ENCODE data around the gene C9orf50.

The C9orf50 gene

DNA sequence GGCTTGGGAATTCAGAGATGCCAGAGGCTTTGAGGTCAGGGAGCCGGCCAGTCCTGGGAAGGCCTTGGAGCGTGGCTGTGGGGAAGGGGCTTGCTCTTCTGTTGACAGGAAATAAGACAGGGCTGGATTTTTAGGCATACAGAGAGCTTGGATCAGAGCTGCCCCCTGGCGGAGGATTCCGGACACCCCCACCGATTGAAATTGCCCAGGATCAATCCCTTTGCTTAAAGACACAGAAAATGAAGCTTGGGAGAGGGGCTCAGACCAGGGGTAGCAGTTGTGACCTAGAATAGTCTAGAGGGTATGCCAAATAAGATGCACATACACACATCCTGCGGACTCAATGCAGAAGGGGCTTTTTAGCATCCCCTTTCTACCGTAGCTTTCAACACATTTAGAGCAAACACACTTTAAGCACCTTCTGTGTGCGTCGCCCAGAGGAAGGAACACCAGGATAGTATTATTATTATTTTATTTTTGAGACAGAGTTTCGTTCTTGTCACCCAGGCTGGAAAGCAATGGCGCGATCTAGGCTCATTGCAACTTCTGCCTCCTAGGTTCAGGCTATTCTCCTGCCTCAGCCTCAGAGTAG is 3.4 kb upstream of the C9orf50 start:
- no peaks in the 10 kb centered on the region for H3K27me3 ChIP-seq (ENCODE audit: low read length)
- no peak overlapping the region for H2AFZ ChIP-seq (ENCODE audit: low read depth, low read length, severe bottlenecking)
- no peaks in the 10 kb centered on the region for H3K9me2 ChIP-seq (replicated peaks; ENCODE audit: insufficient read depth, low read length)
- H3K9me3 ChIP-seq (ENCODE audit: insufficient read depth, low read length): no peaks in the 10 kb centered on the region
- H3K79me2 ChIP-seq (ENCODE audit: insufficient read depth, low read length): peaks cover 32% of the 10 kb centered on the region
- peaks cover 11% of the 10 kb centered on the region; the same call in 1 of the 2 replicates for H4K20me1 ChIP-seq (ENCODE audit: low read depth, low read length)
- no peak for TF ChIP-seq EZH2phosphoT487 (conservative IDR thresholded peaks at IDR 0.05; ENCODE audit: low read length)
- TF ChIP-seq, protein P1, sequence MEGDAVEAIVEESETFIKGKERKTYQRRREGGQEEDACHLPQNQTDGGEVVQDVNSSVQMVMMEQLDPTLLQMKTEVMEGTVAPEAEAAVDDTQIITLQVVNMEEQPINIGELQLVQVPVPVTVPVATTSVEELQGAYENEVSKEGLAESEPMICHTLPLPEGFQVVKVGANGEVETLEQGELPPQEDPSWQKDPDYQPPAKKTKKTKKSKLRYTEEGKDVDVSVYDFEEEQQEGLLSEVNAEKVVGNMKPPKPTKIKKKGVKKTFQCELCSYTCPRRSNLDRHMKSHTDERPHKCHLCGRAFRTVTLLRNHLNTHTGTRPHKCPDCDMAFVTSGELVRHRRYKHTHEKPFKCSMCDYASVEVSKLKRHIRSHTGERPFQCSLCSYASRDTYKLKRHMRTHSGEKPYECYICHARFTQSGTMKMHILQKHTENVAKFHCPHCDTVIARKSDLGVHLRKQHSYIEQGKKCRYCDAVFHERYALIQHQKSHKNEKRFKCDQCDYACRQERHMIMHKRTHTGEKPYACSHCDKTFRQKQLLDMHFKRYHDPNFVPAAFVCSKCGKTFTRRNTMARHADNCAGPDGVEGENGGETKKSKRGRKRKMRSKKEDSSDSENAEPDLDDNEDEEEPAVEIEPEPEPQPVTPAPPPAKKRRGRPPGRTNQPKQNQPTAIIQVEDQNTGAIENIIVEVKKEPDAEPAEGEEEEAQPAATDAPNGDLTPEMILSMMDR (IDR thresholded peaks at IDR 0.05; ENCODE audit: insufficient read depth, low read length, poor library complexity, severe bottlenecking): peak; percentile 68
- H3K4me2 ChIP-seq (ENCODE audit: low read depth, low read length, poor library complexity, severe bottlenecking): no peak overlapping the region
- no peak overlapping the region for H3K4me3 ChIP-seq (ENCODE audit: insufficient read depth, low read length, poor library complexity, severe bottlenecking)
- H3K27ac ChIP-seq (ENCODE audit: low read depth, low read length): no peak overlapping the region
- H3K9ac ChIP-seq (ENCODE audit: low read length): no peak overlapping the region
- H3K36me3 ChIP-seq (ENCODE audit: low read length): no peaks in the 10 kb centered on the region
- peaks cover 5% of the 10 kb centered on the region; the same call in 1 of the 2 replicates for H3F3A ChIP-seq (ENCODE audit: insufficient read depth)

DNA sequence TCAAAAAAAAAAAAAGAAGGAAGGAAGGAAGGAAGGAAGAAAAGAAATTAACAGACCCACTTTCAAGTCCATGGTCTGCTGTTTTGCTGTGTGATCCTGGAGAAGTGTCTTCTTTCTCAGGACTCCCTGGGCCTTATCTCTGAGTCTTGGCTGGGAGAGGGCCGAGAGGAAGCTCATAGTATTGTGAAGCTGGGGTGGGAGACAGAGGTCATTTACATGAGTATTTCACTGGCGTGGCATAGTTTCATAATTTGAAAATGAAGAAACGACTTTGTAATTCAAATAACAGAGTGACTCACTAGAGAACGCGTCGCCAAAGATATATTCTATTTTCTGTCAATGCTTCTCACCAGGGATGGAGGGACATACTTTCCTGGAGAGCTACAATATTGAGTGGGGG is 2.4 kb upstream of the C9orf50 start:
- no peaks in the 10 kb centered on the region for H3K27me3 ChIP-seq (ENCODE audit: low read length)
- no peak overlapping the region for H3K4me2 ChIP-seq (ENCODE audit: low read depth, low read length, poor library complexity, severe bottlenecking)
- H3K27ac ChIP-seq (ENCODE audit: low read depth, low read length): no peak overlapping the region
- H3K9me2 ChIP-seq (replicated peaks; ENCODE audit: insufficient read depth, low read length): no peaks in the 10 kb centered on the region
- H3K4me3 ChIP-seq (ENCODE audit: insufficient read depth, low read length, poor library complexity, severe bottlenecking): no peak overlapping the region
- H4K20me1 ChIP-seq (ENCODE audit: low read depth, low read length): peaks cover 8% of the 10 kb centered on the region; the same call in 1 of the 2 replicates
- H3F3A ChIP-seq (ENCODE audit: insufficient read depth): peaks cover 5% of the 10 kb centered on the region; the same call in 1 of the 2 replicates
- H3K36me3 ChIP-seq (ENCODE audit: low read length): no peaks in the 10 kb centered on the region
- TF ChIP-seq, protein P1 (IDR thresholded peaks at IDR 0.05; ENCODE audit: insufficient read depth, low read length, poor library complexity, severe bottlenecking): no peak
- TF ChIP-seq EZH2phosphoT487 (conservative IDR thresholded peaks at IDR 0.05; ENCODE audit: low read length): no peak
- no peaks in the 10 kb centered on the region for H3K9me3 ChIP-seq (ENCODE audit: insufficient read depth, low read length)
- peaks cover 23% of the 10 kb centered on the region for H3K79me2 ChIP-seq (ENCODE audit: insufficient read depth, low read length)
- no peak overlapping the region for H2AFZ ChIP-seq (ENCODE audit: low read depth, low read length, severe bottlenecking)
- H3K9ac ChIP-seq (ENCODE audit: low read length): no peak overlapping the region

DNA sequence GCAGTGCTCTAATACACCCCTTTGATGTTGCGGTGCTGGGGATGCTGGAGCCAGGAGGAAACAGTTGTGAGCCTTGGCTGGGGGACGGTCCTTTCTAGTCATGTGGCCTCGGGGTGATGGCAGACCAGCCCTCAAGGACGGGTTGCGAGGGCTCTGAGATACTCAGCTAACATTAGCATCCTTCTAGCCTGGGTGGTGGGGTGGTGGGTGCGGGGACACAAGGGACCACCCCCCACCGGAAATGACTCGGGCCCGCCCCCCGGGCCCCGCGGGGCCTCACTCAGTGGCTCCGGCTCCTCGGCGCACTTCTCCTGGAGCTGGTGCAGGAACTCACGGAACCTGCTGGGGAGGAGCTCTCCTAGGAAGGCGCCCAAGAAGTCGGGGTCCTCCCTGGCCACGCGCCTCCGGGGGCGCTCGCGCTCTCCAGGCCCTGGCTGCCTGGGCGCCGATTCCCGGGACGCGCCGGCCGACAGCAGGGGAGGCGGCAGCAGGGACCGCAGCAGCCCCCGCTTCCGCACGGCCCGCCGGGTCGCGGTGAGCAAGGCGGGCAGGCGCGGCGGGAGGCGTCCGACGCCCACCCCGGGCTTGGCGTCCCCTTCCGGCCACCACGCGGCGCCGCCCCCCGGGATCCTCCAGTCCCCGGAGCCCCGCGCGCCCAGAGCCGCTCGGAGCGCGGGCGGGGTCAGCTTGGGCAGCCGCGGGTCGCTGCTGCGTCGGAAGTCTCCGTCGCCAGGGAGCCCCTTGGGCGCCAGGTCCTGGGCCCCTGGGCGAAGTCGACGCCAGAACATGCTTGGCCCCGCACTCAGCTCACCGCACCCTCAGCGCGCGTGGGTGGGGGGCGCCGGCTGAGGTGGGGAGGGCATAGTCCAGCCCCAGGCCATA is 873 bp downstream of the C9orf50 start:
- Histone ChIP-seq H3K9me3 (ENCODE audit: insufficient read depth, low read length) (no peaks in the 10 kb centered on the region), H3K9ac (ENCODE audit: low read length) (no peak overlapping the region), H4K20me1 (ENCODE audit: low read depth, low read length) (no peaks in the 10 kb centered on the region), H3K9me2 (replicated peaks; ENCODE audit: insufficient read depth, low read length) (no peaks in the 10 kb centered on the region), H3K27me3 (ENCODE audit: low read length) (no peaks in the 10 kb centered on the region), H3K4me2 (ENCODE audit: low read depth, low read length, poor library complexity, severe bottlenecking) (no peak overlapping the region), H3K79me2 (ENCODE audit: insufficient read depth, low read length) (no peaks in the 10 kb centered on the region), H2AFZ (ENCODE audit: low read depth, low read length, severe bottlenecking) (no peak overlapping the region), H3K4me3 (ENCODE audit: insufficient read depth, low read length, poor library complexity, severe bottlenecking) (no peak overlapping the region), H3K36me3 (ENCODE audit: low read length) (no peaks in the 10 kb centered on the region), H3K27ac (ENCODE audit: low read depth, low read length) (no peak overlapping the region), H3F3A (ENCODE audit: insufficient read depth) (peaks cover 4% of the 10 kb centered on the region; the same call in 1 of the 2 replicates)
- TF ChIP-seq, protein P1 (IDR thresholded peaks at IDR 0.05; ENCODE audit: insufficient read depth, low read length, poor library complexity, severe bottlenecking): no peak
- TF ChIP-seq EZH2phosphoT487 (conservative IDR thresholded peaks at IDR 0.05; ENCODE audit: low read length): no peak

Data from SU-DHL-6 (cell line).